Stimulated activated CD4-positive, alpha-beta T cell treated with anti-CD3 and anti-CD28 coated beads, Interleukin-15, amount 100 ng/mL, for 1 hour (primary cell): ENCODE measurements around the gene TRO.

Experiments
- DNase-seq, 2 donors: peaks; one replicate each; pipeline ENCODE4 v3.0.0-alpha.2; 2020; ENCODE audit warnings: low read depth in 1 of 2, low spot score in 1 of 2

Gene TRO, protein sequence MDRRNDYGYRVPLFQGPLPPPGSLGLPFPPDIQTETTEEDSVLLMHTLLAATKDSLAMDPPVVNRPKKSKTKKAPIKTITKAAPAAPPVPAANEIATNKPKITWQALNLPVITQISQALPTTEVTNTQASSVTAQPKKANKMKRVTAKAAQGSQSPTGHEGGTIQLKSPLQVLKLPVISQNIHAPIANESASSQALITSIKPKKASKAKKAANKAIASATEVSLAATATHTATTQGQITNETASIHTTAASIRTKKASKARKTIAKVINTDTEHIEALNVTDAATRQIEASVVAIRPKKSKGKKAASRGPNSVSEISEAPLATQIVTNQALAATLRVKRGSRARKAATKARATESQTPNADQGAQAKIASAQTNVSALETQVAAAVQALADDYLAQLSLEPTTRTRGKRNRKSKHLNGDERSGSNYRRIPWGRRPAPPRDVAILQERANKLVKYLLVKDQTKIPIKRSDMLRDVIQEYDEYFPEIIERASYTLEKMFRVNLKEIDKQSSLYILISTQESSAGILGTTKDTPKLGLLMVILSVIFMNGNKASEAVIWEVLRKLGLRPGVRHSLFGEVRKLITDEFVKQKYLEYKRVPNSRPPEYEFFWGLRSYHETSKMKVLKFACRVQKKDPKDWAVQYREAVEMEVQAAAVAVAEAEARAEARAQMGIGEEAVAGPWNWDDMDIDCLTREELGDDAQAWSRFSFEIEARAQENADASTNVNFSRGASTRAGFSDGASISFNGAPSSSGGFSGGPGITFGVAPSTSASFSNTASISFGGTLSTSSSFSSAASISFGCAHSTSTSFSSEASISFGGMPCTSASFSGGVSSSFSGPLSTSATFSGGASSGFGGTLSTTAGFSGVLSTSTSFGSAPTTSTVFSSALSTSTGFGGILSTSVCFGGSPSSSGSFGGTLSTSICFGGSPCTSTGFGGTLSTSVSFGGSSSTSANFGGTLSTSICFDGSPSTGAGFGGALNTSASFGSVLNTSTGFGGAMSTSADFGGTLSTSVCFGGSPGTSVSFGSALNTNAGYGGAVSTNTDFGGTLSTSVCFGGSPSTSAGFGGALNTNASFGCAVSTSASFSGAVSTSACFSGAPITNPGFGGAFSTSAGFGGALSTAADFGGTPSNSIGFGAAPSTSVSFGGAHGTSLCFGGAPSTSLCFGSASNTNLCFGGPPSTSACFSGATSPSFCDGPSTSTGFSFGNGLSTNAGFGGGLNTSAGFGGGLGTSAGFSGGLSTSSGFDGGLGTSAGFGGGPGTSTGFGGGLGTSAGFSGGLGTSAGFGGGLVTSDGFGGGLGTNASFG (N-terminal part only)

GRCh38 chrX:54920610-54921426 lies at the start of gene TRO:
TSS of gene TRO (plus strand) at chrX:54920824. CDS start at chrX:54922247, 1,423 bp downstream.
- DNase-seq: no peak

- DNase-seq: no peak
Measured at GRCh38 chrX:54885740-54886139, 34.9 kb upstream of the TRO start.

GRCh38 chrX:54891573-54891972 lies 29.1 kb upstream of the TRO start:
- DNase-seq: no peak

DNA sequence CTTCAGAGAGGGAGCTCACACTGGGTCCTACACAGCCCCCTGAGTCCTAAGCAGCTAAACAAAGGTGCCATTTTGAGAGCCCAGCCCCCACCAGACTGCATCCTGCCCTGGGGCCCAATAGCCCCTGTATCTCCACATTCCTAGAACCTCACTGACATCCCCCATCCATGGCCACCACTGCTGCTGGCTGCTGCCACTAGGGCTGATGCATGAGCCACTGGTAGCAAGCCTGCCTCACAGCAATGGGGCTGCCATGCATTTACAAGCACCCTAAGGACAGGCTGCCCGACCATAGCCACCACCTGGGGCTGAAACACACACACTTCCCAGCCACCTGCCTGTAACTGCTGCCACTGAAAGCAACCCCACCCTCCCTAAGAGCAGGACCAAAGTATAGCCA lies 26.5 kb upstream of the TRO start:
- DNase-seq: no peak

DNA sequence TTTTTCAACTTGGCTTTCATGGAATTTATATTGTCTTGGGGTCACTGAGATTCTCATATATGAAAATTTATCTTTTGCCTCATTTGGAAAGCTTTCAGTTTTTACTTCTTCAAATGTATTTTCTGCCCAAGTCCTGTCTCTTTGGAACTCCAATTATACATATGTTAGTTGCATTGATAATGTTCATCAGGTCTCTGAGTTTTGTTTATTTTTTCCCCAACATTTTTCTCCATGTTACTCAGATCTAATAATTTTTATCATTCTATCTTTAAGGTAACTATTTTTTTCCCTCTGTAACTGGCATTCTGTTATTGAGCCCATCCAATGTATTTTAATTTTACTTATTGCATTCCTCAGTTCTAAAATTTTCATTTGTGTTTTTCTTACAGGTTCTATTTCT lies 10.7 kb upstream of the TRO start:
- no peak for DNase-seq

GRCh38 chrX:54921427-54922021 lies 900 bp downstream of the TRO start:
- peak; percentile 3 to 37 for DNase-seq

GRCh38 chrX:54922547-54922946 lies 1.9 kb downstream of the TRO start:
- no peak for DNase-seq

DNA sequence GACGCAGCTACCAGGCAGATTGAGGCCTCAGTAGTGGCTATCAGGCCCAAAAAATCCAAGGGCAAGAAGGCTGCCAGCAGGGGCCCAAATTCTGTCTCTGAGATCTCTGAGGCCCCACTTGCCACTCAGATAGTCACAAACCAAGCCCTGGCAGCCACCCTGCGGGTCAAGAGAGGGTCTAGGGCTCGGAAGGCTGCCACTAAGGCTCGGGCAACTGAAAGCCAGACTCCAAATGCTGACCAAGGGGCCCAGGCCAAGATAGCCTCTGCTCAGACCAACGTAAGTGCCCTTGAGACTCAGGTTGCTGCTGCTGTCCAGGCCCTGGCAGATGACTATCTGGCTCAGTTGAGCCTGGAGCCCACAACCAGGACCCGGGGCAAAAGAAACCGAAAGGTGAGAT lies 2.8 kb downstream of the TRO start:
- no peak for DNase-seq

- DNase-seq: no peak
Measured at GRCh38 chrX:54926978-54927377, 6.4 kb downstream of the TRO start.

DNA sequence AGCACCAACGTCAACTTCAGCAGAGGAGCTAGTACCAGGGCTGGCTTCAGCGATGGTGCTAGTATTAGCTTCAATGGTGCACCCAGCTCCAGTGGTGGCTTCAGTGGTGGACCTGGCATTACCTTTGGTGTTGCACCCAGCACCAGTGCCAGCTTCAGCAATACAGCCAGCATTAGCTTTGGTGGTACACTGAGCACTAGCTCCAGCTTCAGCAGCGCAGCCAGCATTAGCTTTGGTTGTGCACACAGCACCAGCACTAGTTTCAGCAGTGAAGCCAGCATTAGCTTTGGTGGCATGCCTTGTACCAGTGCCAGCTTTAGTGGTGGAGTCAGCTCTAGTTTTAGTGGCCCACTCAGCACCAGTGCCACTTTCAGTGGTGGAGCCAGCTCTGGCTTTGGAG lies 8.3 kb downstream of the TRO start:
- DNase-seq: no peak

DNA sequence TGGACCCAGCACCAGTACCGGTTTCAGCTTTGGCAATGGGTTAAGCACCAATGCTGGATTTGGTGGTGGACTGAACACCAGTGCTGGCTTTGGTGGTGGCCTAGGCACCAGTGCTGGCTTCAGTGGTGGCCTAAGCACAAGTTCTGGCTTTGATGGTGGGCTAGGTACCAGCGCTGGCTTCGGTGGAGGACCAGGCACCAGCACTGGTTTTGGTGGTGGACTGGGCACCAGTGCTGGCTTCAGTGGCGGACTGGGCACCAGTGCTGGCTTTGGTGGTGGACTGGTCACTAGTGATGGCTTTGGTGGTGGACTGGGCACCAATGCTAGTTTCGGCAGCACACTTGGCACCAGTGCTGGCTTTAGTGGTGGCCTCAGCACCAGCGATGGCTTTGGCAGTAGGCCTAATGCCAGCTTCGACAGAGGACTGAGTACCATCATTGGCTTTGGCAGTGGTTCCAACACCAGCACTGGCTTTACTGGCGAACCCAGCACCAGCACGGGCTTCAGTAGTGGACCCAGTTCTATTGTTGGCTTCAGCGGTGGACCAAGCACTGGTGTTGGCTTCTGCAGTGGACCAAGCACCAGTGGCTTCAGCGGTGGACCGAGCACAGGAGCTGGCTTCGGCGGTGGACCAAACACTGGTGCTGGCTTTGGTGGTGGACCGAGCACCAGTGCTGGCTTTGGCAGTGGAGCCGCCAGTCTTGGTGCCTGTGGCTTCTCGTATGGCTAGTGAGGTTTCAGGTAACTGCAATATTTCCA lies 9.8 kb downstream of the TRO start:
- no peak for DNase-seq

DNA sequence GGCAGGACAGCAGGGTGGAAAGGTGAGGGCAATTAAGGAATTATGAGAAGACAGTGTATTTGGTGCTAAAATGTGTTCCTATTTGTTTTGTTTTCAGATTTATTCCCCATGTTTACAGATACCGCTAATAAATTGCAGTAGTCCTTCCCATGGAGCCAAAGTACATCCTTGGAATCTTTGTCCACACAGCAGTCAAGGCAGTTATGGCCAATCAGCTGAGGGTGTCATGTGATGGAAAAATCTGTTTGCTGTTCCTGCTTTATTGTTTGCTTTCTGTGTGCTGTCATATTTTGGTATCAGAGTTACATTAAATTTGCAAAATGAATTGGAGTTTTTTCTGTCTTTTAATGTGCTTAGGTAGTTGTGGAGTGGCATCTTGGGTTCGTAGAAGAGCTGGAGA lies 10.5 kb downstream of the TRO start:
- DNase-seq: no peak

DNA sequence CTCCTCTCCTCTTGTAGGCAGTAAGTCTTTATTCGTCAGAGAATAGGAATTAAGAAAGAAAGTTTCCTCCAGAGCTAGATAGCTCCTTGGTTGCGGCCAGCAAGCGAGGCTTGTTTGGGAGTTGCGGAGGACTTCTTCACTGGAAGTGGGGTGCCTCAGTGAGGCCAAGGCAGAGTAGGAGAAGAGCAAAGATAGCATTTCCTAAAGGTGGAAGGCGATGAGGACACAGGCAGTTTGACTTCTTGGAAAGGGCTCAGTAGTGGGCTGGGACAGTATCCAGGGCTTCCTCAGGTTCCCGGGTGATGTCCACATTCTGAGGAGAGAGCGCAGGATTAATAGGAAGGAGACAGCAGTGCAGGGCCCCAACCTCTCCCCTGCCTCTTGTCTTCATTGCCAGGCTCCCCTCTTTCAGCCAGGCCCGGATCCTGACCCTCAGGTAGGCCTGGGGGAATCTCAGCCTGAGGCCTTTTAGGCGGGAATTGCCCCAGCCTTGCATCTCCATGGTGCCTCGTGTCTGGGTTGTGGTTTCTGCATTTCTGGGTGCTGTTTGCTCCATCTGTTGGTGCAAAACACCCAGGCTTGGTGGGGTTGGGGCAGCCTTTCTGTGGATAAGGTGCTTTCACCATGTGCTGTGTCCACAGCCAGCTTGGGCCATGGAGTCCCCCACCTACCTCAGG lies 12.7 kb downstream of the TRO start:
- DNase-seq: no peak

DNA sequence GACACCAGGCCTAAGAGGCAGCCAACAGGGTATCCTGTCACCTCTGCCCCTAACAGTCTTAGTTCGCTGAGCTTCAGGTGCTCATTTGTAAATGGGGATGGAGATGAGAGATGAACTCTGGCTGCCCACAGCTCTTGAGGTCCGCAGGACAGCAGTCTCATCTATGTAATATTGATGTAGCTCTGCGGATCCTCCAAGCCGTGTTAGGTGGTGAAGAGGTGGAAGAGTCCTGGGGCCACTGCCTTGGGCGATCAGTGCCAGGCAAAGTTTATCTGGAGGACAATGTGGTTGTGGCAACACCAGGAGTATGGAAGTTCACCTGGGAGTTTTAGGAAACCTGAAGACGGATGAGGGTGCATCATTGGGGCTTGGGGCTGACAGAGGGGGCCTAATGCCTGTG lies 13.4 kb downstream of the TRO start:
- no peak for DNase-seq

- no peak for DNase-seq
Measured at GRCh38 chrX:54934890-54935289, 14.3 kb downstream of the TRO start.

- DNase-seq: no peak
Measured at GRCh38 chrX:54935306-54935705, 14.7 kb downstream of the TRO start.

- no peak for DNase-seq
Measured at GRCh38 chrX:54937416-54937815, 16.8 kb downstream of the TRO start.

GRCh38 chrX:54944816-54945215 lies 24.2 kb downstream of the TRO start:
- DNase-seq: no peak

DNA sequence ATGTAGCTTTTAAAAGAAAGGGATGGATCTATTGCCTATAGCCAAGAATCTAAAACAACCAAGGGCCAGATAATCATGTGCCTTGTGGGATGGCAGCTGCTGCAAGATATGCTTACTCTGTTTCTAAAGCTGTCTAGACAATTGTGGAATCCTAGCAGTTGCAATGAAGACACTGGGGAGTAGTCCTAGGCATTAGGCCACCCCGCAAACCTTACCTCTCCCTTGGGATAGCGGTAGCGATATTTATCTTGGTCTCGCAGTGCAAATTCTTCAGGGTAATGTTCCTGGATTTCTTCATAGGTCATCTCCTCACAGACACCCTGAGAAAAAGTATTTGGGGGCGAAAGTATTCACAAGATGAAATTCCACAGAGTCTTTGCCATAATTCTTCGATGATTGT lies 24.6 kb downstream of the TRO start:
- DNase-seq: no peak
